Hypothalamus (tissue), 51 donors: ENCODE measurements around the gene CLTRN.

Experiments used
- DNase-seq, 51 donors: peaks; one replicate each; lab custom pipeline; 2025; lab: John Stamatoyannopoulos, UW

CLTRN gene

GRCh38 chrX:15579778-15580747, 84.5 kb downstream of the CLTRN start:
- peak in 1 of 51 donors; percentile 0 for DNase-seq
